ENCODE measurements around the gene PPP5C. TPM values are rescaled to one million over a fixed set of nuclear protein-coding genes. Genes with fewer than 3 reads are reported as not detected.
"Not testable (repeated sequence)": the region's sequence is repeated elsewhere in the genome, so short reads cannot be mapped to it uniquely, and the experiment has no call there.

The PPP5C gene
- 66.2 TPM for total RNA-seq

GRCh38 chr19:46346821-46347571 is at the start of gene PPP5C:
Gene PPP5C (plus strand): TSS chr19:46347087. CDS start chr19:46347097, 10 bp downstream.
- DNase-seq (ENCODE audit: low spot score) = peak; percentile 89

- peak; percentile 42 for DNase-seq (ENCODE audit: low spot score)
Measured at GRCh38 chr19:46297700-46298478, 49.0 kb upstream of the PPP5C start.

DNA sequence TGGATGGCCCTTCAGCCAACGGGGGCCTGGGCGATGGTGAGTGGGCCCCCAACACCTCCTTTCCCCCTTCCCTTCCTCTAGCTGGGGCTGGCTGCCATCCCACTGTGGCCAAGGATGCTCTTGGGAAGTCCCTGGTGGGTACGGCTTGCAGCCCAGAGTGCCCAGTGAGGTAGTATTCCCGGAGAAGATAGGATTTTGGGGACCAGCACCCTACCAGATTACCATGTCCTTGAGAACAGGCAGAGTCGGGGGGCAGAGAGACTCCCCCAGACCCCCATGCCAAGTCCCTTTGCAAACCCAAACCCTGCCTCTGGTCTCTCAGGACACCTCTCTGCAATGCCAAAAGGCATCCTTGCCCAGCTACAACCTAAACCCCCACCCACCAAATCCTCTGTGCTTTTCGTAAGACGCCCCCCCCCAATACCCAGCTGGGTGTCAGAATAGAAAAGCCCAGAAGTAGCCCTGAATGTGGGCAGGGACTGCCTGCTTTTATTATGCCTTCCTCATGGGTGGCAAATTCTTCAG is 48.3 kb upstream of the PPP5C start:
- no peak for DNase-seq (ENCODE audit: low spot score)

DNA sequence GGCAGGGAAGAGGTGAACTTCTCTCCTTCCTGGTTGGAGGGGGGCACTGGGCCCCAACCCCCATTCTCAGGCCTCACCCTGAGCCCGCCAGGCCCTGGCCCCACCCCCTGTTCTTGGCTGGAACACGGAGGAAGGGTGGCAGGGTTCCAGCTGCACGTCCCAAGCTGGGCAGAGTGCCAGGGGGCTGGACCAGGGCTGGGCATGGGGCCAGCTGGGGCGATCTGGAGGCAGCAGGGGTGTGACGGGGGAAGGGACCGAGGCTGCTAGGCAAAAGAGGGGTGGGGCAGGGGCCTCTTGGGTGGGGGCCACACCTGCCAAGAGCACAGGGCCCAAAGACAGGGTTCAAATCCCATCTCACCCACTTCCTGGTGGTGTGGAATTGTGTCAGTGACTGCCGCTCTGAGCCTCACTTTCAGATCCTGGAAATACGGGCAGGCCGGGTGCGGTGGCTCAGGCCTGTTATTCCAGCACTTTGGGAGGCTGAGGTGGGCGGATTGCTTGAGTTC is 47.8 kb upstream of the PPP5C start:
- DNase-seq (ENCODE audit: low spot score) = peak; percentile 96

DNA sequence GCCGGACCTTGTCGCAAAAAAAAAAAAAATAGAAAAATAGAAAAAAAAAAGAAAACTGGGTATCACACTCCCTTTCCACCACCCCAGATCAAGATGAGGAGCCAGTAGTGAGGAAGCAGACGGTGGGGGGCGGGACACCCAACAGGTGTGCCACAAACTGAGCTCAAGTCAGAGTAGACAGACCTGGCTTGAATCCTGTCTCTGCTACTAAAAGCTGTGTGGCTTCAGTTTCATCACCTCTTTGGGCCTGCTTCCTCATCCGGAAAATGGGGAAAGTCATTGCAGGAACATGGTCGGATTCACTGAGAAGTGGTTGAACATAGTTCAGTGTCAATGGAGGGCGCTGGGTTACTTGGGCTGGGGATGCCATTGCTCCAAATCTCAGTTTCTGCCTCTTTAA is 47.2 kb upstream of the PPP5C start:
- no peak for DNase-seq (ENCODE audit: low spot score)

DNA sequence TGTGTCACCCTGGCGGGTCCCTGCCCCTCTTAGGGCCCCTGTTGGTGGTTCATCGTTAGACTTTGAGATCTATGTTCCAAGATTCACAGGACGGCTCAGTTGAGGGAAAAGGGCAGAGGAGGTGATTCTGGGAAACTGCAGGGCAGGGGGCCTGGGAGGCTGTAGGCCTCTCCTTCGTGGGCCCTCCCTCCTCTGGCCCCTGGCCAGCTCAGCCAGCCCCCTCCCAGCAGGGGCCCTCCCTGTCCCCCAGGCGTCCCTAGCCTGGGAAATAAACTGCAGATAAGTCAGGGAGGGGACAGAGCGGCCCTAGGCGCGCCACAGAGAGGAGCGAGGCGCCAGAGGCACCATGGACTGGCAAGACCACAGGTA is 43.6 kb upstream of the PPP5C start:
- no peak for DNase-seq (ENCODE audit: low spot score)

DNA sequence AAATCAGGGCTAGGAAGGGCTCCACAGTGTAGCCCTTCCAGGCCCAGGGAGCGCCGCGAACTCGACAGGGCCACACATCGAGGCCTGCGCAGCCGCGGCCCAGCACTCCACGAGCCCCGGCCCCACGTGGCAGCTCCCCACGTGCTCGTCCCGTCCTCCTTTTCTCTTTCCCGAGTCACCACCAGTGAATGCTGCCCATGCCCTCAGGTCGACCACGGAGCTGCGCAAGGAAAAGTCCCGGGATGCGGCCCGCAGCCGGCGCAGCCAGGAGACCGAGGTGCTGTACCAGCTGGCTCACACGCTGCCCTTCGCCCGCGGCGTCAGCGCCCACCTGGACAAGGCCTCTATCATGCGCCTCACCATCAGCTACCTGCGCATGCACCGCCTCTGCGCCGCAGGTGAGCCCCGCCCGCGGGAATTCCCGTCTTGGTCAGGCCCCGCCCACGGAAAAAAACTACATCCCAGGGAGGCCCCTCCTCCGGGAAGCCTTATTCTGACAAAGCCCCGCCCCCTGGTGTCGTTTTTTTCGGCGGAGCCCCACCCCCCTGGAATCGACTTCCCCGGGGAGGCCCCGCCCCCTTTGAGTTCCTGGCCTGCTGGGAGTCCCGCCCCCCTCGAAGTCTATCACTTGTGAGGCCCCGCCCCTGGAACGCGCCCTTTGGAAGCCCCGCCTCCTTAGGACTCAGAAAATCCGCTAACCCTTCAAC is 43.0 kb upstream of the PPP5C start:
- peak; percentile 92 for DNase-seq (ENCODE audit: low spot score)

DNA sequence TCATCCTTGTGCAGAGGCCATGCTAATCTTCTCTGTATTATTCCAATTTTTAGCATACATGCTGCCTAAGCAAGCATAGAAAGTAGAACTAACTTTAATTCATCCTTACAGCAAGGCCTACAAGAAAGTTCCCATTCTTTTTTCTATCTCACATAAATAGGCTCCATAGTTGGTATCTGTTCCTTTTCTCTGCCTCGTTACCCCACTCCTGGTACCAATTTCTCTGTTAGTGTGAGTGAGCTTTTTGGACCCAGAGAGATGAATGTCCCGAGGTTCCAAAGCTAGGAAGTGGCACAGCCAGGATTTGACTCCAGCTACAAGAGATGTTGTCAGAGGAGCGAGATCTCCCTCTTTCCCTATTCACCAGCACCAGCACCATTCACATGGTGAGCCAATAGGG is 40.4 kb upstream of the PPP5C start:
- no peak for DNase-seq (ENCODE audit: low spot score)

DNA sequence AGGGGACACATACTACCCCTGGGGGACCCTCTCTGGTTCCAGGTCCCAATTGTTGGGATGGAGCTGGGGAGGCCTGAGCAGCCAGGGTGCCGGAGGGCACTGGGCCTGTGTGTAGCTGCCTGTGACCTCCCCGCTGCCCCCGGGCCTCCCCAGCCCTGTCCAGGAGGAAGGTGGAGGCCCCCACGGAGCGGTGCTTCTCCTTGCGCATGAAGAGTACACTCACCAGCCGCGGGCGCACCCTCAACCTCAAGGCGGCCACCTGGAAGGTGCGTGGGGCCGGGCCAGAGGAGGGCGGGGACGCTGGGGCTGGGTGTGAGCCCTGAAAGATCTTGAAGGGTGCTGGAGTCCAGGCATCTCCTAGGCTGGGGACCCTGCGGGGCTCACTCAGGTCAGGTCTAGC is 38.4 kb upstream of the PPP5C start:
- DNase-seq (ENCODE audit: low spot score) = no peak

GRCh38 chr19:46309056-46309455 is 37.8 kb upstream of the PPP5C start:
- DNase-seq (ENCODE audit: low spot score) = no peak

GRCh38 chr19:46311444-46311843 is 35.4 kb upstream of the PPP5C start:
- DNase-seq (ENCODE audit: low spot score) = no peak

DNA sequence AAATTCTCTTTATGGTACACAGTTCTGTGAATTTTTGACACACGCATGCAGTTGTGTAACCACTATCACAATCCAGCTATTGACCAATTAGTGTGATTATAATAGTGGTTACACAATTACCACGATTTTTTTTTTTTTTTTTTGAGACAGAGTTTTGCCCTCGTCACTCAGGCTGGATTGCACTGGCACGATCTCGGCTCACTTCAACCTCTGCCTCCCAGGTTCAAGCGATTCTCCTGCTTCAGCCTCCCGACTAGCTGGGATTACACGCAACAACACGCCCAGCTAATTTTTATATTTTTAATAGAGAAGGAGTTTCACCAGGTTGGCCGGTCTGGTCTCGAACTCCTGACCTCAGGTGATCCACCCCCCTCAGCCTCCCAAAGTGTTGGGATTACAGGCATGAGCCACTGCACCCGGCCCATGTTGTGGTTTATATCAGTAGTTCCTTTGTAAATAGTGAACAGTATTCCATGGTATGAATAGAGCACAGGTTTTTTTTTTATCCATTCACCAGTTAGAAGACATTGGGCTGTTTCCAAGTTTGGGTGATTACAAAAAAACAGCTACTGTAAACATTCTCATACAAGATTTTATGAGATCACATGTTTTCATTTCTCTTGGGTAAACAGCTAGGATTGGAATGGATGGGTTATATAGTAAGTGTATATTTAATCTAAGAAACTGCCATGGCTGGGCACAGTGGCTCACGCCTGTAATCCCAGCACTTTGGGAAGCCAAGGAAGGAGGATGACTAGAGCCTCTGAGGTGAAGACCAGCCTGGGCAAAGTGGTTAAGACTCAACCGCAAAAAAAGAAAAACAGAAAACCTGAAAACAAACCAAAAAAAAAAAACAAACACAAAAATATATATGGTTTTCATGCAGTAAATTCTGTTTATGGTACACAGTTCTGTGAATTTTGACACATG is 33.1 kb upstream of the PPP5C start:
- DNase-seq (ENCODE audit: low spot score) = not testable (repeated sequence)

DNA sequence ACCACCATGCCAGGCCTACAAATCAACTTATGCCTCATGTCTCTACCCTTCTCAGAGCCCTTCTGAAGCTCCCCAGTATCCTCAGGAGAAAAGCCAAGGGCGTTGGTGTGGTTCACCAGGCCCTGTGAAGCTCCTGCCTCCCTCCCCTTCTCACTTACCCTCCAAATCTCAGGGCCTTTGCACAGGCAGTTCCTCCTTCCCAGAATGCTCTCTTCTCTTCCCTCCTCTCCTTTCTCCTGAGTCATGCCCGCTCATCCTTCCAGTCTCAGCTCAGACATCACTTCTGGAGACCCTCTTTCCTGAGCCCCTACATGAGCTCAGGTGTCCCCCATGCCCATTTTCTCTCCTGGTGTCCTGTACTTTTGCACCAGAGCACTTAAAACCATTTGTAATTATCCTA is 29.5 kb upstream of the PPP5C start:
- DNase-seq (ENCODE audit: low spot score) = no peak

- DNase-seq (ENCODE audit: low spot score) = no peak
Measured at GRCh38 chr19:46319613-46320012, 27.3 kb upstream of the PPP5C start.

GRCh38 chr19:46320559-46320958 is 26.3 kb upstream of the PPP5C start:
- DNase-seq (ENCODE audit: low spot score) = no peak

DNA sequence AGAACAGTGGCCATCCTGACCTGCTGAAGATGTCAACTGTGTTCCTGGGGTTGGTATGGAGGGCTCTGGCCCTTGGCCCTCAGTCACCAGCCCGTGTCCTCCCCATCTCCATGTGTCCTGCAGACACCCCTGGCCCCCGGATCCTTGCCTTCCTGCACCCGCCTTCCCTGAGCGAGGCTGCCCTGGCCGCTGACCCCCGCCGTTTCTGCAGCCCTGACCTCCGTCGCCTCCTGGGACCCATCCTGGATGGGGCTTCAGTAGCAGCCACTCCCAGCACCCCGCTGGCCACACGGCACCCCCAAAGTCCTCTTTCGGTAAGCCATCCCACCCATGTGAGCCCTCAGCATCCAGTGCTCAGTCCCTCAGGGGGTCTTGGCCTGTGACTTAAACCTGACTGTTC is 25.2 kb upstream of the PPP5C start:
- no peak for DNase-seq (ENCODE audit: low spot score)

- not testable (repeated sequence) for DNase-seq (ENCODE audit: low spot score)
Measured at GRCh38 chr19:46323227-46323626, 23.7 kb upstream of the PPP5C start.

GRCh38 chr19:46324277-46324676 is 22.6 kb upstream of the PPP5C start:
- DNase-seq (ENCODE audit: low spot score) = no peak

DNA sequence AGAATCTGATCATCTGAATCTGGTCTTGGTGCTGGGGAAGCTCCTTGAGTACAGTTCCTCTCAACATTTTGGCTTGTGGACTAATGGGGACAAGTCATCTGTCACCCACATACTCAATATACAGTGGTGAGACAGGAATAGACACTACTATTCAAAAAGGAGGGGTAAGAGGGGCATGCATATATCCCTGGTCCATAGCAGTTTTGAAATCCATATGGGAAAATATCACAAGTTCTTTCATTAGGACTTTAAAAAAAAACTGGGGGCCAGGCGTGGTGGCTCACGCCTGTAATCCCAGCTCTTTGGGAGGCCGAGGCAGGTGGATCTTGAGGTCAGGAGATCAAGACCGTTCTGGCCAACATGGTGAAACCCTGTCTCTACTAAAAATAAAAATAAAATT is 20.3 kb upstream of the PPP5C start:
- DNase-seq (ENCODE audit: low spot score) = no peak

GRCh38 chr19:46328079-46328478 is 18.8 kb upstream of the PPP5C start:
- no peak for DNase-seq (ENCODE audit: low spot score)

DNA sequence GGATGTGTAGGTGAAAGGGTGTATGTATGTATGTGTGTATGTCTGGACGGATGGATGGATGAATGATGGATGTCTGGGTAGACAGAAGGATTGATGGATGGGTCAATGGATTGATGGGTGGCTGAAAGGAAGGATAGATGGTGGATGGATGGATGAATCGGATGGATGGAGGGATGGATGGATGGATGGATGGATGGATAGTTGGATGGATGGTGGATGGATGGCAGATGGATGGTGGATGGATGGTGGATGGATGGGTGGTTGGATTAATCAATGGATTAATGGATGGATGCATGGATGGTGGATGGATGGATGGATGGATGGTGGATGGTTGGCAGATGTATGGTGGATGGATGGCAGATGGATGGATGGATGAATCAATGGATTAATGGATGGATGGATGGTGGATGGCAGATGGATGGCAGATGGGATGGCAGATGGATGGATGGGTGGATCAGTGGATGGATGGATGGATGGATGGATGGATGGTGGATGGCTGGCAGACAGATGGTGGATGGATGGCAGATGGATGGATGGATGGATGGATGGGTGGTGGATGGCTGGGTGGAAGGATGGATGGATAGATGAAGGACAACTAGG is 16.5 kb upstream of the PPP5C start:
- no peak for DNase-seq (ENCODE audit: low spot score)
